ENCODE results near the gene GTF2H2. TPM values are rescaled to one million over a fixed set of nuclear protein-coding genes. Genes with fewer than 3 reads are reported as not detected.
"Not testable (repeated sequence)": the region's sequence is repeated elsewhere in the genome, so short reads cannot be mapped to it uniquely, and the experiment has no call there.

The GTF2H2 gene
- total RNA-seq: 8.3 TPM

DNA sequence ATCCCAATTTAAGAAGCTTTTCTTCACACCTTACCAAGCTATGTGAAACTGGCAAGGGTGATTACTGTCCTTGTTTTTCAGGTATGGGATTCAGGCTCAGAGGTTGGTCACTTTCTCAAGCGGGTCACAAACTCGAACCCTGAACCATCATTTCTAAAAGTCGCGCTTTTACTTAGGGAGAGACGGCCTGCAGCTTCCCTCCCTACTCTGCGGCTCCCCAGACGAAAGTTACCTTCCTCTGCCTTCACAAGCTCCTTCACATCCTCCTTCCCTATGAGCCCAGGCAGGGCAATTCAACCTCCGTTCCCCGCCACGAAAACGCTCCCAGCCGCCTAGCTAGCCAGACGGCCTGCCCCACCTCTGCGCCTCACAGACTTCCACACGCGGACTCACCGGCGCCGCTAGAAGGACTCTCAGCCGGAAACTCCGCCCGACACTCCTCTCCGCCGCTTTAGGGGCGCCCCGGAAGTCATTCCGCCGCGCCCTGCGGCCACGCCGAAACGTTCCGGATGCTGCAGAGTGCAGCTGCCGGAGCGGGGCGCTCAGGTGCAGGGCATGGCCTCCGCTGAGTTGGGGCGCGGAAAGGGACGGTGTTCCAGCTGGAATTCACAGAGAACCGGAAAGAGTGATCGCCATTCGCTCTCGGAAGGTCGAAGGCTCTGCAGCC lies at the start of gene GTF2H2:
GTF2H2 (minus strand) TSS at position 415 of the 667 bp plus-strand sequence. CDS start 4,913 bp downstream, outside the sequence.
- H3K4me3 ChIP-seq (ENCODE audit: low read length); H3K4me1 ChIP-seq (ENCODE audit: insufficient read depth, low read length); H3K27me3 ChIP-seq (ENCODE audit: insufficient read depth, low read length); H3K9me3 ChIP-seq (ENCODE audit: low read depth, low read length): not testable (repeated sequence)

DNA sequence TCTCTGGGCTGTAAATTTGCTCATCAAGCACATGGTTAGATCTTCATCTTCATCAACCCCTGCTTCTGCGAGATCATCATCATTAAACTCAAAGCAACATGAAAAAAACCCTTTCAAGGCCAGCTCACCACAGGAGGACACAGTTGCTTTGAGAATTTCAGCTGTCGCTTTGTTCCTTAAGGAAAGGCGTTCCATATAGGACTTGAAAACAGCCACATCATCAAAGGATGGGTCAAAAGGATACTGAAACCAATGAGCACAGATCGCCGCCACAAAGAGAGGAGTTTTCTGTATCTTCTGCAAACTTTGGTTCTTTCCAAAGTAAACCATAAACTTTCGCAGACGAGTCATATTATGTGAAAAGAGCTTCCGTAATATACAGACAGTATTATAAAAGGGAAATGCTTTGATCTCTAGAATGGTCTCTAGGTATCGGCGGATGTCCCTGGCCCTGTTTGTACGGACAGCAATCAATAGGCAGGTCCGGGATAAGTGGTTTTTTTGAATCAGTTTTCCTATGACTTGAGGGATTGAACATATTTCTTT lies 42.3 kb upstream of the GTF2H2 start:
- H3K27me3 ChIP-seq (ENCODE audit: insufficient read depth, low read length); H3K4me3 ChIP-seq (ENCODE audit: low read length); H3K4me1 ChIP-seq (ENCODE audit: insufficient read depth, low read length); H3K9me3 ChIP-seq (ENCODE audit: low read depth, low read length): not testable (repeated sequence)

- not testable (repeated sequence) for H3K27me3 ChIP-seq (ENCODE audit: insufficient read depth, low read length); H3K9me3 ChIP-seq (ENCODE audit: low read depth, low read length); H3K4me1 ChIP-seq (ENCODE audit: insufficient read depth, low read length); H3K4me3 ChIP-seq (ENCODE audit: low read length)
Measured at GRCh38 chr5:71099996-71100395, 32.5 kb upstream of the GTF2H2 start.

- not testable (repeated sequence) for H3K9me3 ChIP-seq (ENCODE audit: low read depth, low read length); H3K4me3 ChIP-seq (ENCODE audit: low read length); H3K27me3 ChIP-seq (ENCODE audit: insufficient read depth, low read length); H3K4me1 ChIP-seq (ENCODE audit: insufficient read depth, low read length)
Measured at GRCh38 chr5:71097930-71098203, 30.4 kb upstream of the GTF2H2 start.

DNA sequence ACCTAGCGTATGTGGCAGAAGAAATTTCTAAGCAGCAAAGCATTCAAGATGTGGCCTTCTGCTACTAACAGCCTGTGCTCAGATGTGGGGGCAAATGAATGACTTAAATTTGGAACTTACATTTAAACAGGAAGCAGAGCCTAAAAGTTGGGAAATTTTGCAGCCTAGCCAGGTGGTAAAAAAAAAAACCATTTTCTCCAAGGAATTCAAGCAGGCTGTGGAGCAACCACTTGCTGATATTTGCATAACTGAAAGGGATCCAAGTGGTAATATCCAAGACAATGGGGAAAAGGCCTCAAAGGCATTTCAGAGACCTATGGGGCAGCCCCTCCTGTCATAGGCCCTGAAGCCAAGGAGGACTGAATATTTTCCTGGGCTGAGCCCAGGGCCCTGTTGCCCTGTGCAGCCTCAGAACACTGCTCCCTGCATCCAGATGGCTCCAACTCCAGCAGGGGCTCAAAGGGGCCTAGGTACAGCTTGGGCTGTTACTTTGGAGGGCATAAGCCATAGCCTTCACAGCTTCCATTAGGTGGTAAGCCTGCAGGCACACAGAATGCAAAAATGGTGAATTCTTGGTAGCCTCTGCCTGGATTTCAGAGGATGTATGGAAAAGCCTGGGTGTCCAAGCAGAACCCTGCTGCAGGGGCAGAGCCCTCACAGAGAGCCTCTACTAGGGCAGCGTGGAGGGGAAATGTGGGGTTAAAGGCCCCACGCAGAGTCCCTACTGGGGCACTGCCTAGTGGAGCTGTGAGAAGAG lies 29.9 kb upstream of the GTF2H2 start:
- not testable (repeated sequence) for H3K4me1 ChIP-seq (ENCODE audit: insufficient read depth, low read length); H3K9me3 ChIP-seq (ENCODE audit: low read depth, low read length); H3K27me3 ChIP-seq (ENCODE audit: insufficient read depth, low read length); H3K4me3 ChIP-seq (ENCODE audit: low read length)

DNA sequence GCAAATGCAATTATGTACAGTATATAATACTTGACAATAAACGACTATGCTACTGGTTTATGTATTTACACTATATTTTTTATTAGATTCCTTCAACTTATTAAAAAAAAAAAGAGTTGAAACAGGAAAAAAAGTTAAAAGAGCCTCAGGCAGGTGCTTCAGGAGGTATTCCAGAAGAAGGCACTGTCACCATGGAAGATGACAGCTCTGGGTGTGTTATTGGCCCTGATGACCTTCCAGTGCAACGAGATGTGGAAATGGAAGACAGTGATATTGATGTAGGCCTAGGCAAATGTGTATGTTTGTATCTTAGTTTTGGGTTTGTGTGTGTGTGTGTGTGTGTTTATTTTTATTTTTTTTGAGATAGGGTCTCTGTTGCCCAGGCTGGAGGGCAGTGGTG lies 22.3 kb upstream of the GTF2H2 start:
- not testable (repeated sequence) for H3K9me3 ChIP-seq (ENCODE audit: low read depth, low read length)

DNA sequence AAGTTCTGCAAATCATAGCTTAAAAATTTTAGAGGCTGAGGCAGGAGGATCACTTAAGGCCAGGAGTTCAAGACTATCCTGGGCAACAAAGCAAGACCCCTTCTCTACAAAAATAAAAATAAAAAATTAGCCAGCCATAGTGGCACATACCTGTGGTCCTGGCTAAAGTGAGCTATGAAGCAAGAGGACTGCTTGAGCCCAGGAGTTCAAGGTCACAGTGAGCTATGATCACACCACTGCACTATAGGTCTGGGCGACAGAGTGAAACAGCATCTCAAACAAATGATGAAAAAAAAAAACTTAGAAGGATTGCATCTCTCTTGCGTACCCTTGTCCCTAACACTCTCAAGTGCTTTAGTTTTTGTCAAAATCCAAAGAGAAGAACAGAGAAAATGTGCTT lies 21.3 kb upstream of the GTF2H2 start:
- H3K9me3 ChIP-seq (ENCODE audit: low read depth, low read length); H3K27me3 ChIP-seq (ENCODE audit: insufficient read depth, low read length); H3K4me3 ChIP-seq (ENCODE audit: low read length); H3K4me1 ChIP-seq (ENCODE audit: insufficient read depth, low read length): not testable (repeated sequence)

More for the DNA sequence above, 22.3 kb upstream of the GTF2H2 start:
- H3K27me3 ChIP-seq (ENCODE audit: insufficient read depth, low read length); H3K4me1 ChIP-seq (ENCODE audit: insufficient read depth, low read length); H3K4me3 ChIP-seq (ENCODE audit: low read length): not testable (repeated sequence)

DNA sequence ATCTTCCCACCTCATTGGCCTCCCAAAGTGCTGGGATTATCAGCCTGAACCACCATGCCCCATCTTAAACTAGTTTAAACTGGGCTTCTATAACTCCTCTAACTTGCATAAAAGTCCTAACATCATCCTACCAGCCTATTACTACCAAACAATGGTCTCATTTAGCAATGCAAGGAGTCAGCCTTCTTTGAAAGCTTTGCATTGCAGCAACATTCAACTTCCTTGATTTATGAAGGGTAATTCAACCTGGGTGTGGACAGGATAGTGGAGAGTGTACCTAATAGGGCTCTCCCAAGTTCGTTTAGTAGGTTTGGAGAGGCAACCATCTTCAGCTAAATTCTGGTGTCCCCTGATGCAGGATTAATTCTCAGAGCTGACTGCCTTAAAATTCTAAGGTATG lies 18.7 kb upstream of the GTF2H2 start:
- not testable (repeated sequence) for H3K4me1 ChIP-seq (ENCODE audit: insufficient read depth, low read length); H3K27me3 ChIP-seq (ENCODE audit: insufficient read depth, low read length); H3K9me3 ChIP-seq (ENCODE audit: low read depth, low read length); H3K4me3 ChIP-seq (ENCODE audit: low read length)

- H3K9me3 ChIP-seq (ENCODE audit: low read depth, low read length); H3K4me3 ChIP-seq (ENCODE audit: low read length); H3K4me1 ChIP-seq (ENCODE audit: insufficient read depth, low read length); H3K27me3 ChIP-seq (ENCODE audit: insufficient read depth, low read length): not testable (repeated sequence)
Measured at GRCh38 chr5:71084280-71085063, 17.0 kb upstream of the GTF2H2 start.

- not testable (repeated sequence) for H3K4me3 ChIP-seq (ENCODE audit: low read length); H3K9me3 ChIP-seq (ENCODE audit: low read depth, low read length); H3K27me3 ChIP-seq (ENCODE audit: insufficient read depth, low read length); H3K4me1 ChIP-seq (ENCODE audit: insufficient read depth, low read length)
Measured at GRCh38 chr5:71082898-71083297, 15.4 kb upstream of the GTF2H2 start.

DNA sequence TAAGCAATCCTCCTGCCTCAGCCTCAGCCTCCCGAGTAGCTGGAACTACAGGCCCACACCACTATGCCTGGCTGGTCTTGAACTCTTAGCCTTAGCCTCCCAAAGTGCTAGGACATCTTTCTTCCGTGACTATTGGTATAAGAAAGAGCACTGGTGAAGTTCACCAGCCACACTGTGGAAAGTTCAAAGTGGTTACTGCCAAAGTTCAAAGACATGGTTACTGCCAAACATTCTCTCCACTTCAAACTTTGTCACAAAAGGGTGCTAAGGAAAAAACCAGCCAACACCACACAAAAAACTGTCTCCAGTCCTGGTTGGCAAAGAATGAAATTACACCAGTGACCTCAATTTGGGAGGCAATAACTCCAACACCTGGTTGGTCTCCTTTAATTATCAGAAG lies 14.9 kb upstream of the GTF2H2 start:
- not testable (repeated sequence) for H3K4me1 ChIP-seq (ENCODE audit: insufficient read depth, low read length); H3K9me3 ChIP-seq (ENCODE audit: low read depth, low read length); H3K27me3 ChIP-seq (ENCODE audit: insufficient read depth, low read length); H3K4me3 ChIP-seq (ENCODE audit: low read length)

GRCh38 chr5:71061322-71061721 lies 6.2 kb downstream of the GTF2H2 start:
- H3K27me3 ChIP-seq (ENCODE audit: insufficient read depth, low read length); H3K4me1 ChIP-seq (ENCODE audit: insufficient read depth, low read length); H3K4me3 ChIP-seq (ENCODE audit: low read length); H3K9me3 ChIP-seq (ENCODE audit: low read depth, low read length): not testable (repeated sequence)

- H3K4me3 ChIP-seq (ENCODE audit: low read length); H3K9me3 ChIP-seq (ENCODE audit: low read depth, low read length); H3K27me3 ChIP-seq (ENCODE audit: insufficient read depth, low read length); H3K4me1 ChIP-seq (ENCODE audit: insufficient read depth, low read length): not testable (repeated sequence)
Measured at GRCh38 chr5:71059426-71059825, 8.1 kb downstream of the GTF2H2 start.

DNA sequence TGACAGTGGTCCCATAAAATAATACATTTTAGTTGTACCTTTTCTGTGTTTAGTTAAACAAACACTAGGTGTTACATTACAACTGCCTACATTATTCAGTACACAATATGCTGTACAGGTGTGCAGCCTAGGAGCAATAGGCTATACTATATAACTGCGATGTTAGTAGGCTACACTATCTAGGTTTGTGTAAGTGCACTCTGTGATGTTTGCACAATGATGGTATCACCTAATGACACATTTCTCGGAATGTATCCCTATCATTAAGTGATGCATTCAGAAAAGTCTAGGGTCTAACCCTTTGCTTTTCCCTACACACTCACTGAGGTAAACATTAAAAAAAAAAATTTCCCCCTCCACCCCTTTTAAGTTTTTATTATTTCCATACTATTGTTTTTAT lies 22.7 kb downstream of the GTF2H2 start:
- H3K9me3 ChIP-seq (ENCODE audit: low read depth, low read length); H3K27me3 ChIP-seq (ENCODE audit: insufficient read depth, low read length); H3K4me1 ChIP-seq (ENCODE audit: insufficient read depth, low read length); H3K4me3 ChIP-seq (ENCODE audit: low read length): not testable (repeated sequence)

DNA sequence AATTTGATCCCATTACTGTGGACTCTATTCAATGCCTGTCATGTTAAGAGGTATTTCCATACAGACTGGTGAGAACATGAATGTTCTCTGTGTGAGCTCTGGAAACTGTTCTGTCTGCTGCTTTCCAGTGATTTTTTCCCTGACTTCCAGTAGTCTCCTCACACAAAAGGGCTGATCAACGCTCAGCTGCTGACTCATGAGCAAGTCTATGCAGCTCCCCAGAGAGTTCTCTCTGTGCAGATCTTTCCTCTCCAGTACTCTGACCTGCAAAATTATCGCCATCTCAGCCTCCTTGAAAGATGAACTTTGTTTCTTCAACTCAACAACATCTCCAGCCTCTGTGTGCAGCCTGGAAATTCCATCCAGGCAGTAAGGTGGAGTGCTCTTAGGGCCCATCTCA lies 23.3 kb downstream of the GTF2H2 start:
- H3K27me3 ChIP-seq (ENCODE audit: insufficient read depth, low read length); H3K4me1 ChIP-seq (ENCODE audit: insufficient read depth, low read length); H3K9me3 ChIP-seq (ENCODE audit: low read depth, low read length); H3K4me3 ChIP-seq (ENCODE audit: low read length): not testable (repeated sequence)
